ENCODE measurements around the gene SYTL2.
"Not testable (repeated sequence)": the region's sequence is repeated elsewhere in the genome, so short reads cannot be mapped to it uniquely, and the experiment has no call there.

The SYTL2 gene

DNA sequence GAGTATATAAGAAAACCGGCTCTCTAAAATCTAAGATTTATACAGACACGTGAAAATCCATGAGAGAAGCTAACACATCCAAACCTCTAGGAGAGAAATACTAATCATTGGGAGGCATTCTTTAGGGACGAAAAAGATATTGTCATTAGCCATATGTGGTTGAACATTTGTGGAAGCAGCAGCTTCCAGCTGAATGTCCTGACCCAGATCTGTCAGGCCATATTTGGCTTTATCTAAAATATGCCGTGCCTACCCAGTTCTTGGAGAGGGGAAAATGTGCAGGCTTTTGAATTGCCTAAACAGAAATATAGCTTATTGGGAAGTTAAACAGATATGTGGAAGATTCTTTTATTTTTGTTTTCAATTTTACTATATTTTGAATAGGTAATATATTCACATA is 131.4 kb downstream of the SYTL2 start:
- Histone ChIP-seq H3K9me3 (ENCODE audit: control insufficient read depth, low read length) (no peaks in the 10 kb centered on the region), H3K4me3 (ENCODE audit: insufficient read depth, low read depth, low read length, poor library complexity, severe bottlenecking) (no peak overlapping the region), H3K4me1 (ENCODE audit: control insufficient read depth, insufficient read depth, low read length, poor library complexity, severe bottlenecking) (peaks cover 3% of the 10 kb centered on the region), H3K36me3 (ENCODE audit: control insufficient read depth, insufficient read depth, low read length) (no peaks in the 10 kb centered on the region), H3K27ac (ENCODE audit: insufficient read depth, low read length, poor library complexity, severe bottlenecking) (no peak overlapping the region), H3K27me3 (replicated peaks; ENCODE audit: control insufficient read depth, insufficient read depth, low read length, poor library complexity, severe bottlenecking) (no peaks in the 10 kb centered on the region)
- no peak for DNase-seq

DNA sequence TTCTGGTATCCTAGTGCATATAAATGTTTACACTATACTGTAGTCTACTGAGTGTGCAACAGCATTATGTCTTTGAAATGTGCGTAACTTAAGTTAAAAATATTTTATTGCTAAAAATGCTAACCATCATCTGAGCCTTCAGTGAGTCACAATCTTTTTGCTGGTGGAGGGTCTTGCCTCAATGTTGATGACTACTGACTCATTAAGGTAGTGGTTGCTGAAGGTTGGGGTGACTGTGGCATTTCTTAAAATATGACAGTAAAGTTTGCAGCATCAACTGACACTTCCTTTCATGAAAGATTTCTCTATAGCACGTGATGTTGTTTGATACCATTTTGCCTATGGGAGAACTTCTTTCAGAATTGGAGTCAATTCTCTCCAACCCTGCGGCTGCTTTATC is 137.5 kb downstream of the SYTL2 start:
- DNase-seq, result no peak
- no peaks in the 10 kb centered on the region for H3K27me3 ChIP-seq (replicated peaks; ENCODE audit: control insufficient read depth, insufficient read depth, low read length, poor library complexity, severe bottlenecking)

DNA sequence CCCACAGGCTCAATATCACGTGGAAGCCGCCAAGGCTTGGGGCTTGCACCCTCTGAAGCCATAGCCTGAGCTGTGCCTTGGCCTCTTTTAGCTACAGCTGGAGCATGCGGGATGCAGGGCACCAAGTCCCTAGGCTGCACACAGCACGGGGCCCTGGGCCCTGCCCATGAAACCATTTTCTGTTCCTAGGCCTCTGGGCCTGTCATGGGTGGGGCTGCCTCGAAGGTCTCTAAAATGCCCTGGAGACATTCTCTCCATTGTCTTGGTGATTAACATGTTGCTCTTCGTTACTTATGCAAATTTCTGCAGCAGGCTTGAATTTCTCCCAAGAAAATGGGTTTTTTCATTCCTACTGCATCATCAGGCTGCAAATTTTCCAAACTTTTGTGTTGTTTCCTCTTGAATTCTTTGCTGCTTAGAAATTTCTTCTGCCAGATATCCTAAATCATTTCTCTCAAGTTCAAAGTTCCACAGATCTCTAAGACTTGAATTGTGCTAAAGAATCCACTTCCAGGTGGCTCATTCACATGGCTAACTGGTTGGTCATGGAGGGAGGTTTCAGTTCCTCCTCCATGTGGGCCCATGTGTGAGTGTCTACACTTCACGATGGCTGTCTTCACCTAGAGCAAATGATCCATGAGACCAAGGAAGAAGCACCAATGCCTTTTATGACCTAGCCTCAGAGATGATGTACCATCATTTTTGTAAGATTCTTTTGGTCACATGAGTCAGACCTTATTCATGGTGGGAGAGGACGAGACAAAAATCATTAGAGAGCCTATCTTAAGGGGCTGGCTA is 138.6 kb downstream of the SYTL2 start:
- no peak for DNase-seq
- Histone ChIP-seq H3K4me3 (ENCODE audit: insufficient read depth, low read depth, low read length, poor library complexity, severe bottlenecking) (no peak overlapping the region), H3K4me1 (ENCODE audit: control insufficient read depth, insufficient read depth, low read length, poor library complexity, severe bottlenecking) (no peaks in the 10 kb centered on the region), H3K9me3 (ENCODE audit: control insufficient read depth, low read length) (no peaks in the 10 kb centered on the region), H3K27ac (ENCODE audit: insufficient read depth, low read length, poor library complexity, severe bottlenecking) (no peak overlapping the region), H3K36me3 (ENCODE audit: control insufficient read depth, insufficient read depth, low read length) (no peaks in the 10 kb centered on the region), H3K27me3 (replicated peaks; ENCODE audit: control insufficient read depth, insufficient read depth, low read length, poor library complexity, severe bottlenecking) (no peaks in the 10 kb centered on the region)

More for the DNA sequence above, 137.5 kb downstream of the SYTL2 start:
- H3K27ac ChIP-seq (ENCODE audit: insufficient read depth, low read length, poor library complexity, severe bottlenecking), result no peak overlapping the region
- no peak overlapping the region for H3K4me3 ChIP-seq (ENCODE audit: insufficient read depth, low read depth, low read length, poor library complexity, severe bottlenecking)
- H3K9me3 ChIP-seq (ENCODE audit: control insufficient read depth, low read length), result no peaks in the 10 kb centered on the region
- H3K4me1 ChIP-seq (ENCODE audit: control insufficient read depth, insufficient read depth, low read length, poor library complexity, severe bottlenecking), result no peaks in the 10 kb centered on the region
- no peaks in the 10 kb centered on the region for H3K36me3 ChIP-seq (ENCODE audit: control insufficient read depth, insufficient read depth, low read length)

DNA sequence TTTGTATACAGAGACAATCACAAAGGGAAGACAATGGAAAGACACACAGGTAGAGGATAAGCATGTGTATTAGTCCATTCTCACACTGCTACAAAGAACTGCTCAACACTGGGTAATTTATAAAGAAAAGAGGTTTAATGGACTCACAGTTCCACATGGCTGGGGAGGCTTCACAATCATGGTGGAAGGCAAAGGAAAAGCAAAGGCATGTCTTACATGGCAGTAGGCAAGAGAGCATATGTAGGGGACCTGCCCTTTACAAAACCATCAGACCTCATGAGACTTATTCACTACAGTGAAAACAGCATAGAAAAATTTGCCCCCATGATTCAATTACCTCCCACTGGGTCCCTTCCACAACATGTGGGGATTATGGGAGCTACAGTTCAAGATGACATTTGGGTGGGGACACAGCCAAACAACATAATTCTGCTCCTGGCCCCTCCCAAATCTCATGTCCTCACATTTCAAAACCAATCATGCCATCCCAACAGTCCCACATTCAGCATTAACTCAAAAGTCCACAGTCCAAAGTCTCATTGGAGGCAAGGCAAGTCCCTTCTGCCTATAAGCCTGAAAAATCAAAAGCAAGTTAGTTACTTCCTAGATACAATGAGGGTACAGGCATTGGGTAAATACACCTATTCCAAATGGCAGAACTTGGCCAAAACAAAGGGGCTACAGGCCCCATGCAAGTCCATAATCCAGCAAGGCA is 139.8 kb downstream of the SYTL2 start:
- H3K36me3 ChIP-seq (ENCODE audit: control insufficient read depth, insufficient read depth, low read length); H3K4me1 ChIP-seq (ENCODE audit: control insufficient read depth, insufficient read depth, low read length, poor library complexity, severe bottlenecking); H3K27me3 ChIP-seq (replicated peaks; ENCODE audit: control insufficient read depth, insufficient read depth, low read length, poor library complexity, severe bottlenecking); H3K4me3 ChIP-seq (ENCODE audit: insufficient read depth, low read depth, low read length, poor library complexity, severe bottlenecking); H3K27ac ChIP-seq (ENCODE audit: insufficient read depth, low read length, poor library complexity, severe bottlenecking); DNase-seq; H3K9me3 ChIP-seq (ENCODE audit: control insufficient read depth, low read length): not testable (repeated sequence)

DNA sequence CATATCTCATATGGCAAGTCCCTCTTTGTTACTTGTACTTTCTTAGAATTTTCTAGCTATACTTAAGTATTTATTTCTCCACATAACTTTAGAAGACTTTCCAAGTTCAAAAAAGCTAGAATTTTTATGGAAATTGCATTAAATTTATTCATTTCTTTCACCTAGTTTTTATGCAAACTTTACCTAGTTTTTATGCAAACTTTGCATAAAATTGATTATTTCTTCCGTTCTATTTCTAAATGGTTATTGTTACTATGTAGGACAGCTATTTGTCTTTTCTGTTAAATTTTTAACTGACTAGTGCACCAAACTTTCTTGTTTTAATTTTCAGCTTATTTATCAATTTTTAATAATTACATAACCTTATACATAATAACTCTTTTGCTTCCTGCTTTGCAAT is 142.8 kb downstream of the SYTL2 start:
- peaks cover 3% of the 10 kb centered on the region for H3K4me1 ChIP-seq (ENCODE audit: control insufficient read depth, insufficient read depth, low read length, poor library complexity, severe bottlenecking)
- DNase-seq, result no peak
- no peak overlapping the region for H3K27ac ChIP-seq (ENCODE audit: insufficient read depth, low read length, poor library complexity, severe bottlenecking)
- H3K4me3 ChIP-seq (ENCODE audit: insufficient read depth, low read depth, low read length, poor library complexity, severe bottlenecking), result no peak overlapping the region
- H3K9me3 ChIP-seq (ENCODE audit: control insufficient read depth, low read length), result no peaks in the 10 kb centered on the region
- H3K36me3 ChIP-seq (ENCODE audit: control insufficient read depth, insufficient read depth, low read length), result no peaks in the 10 kb centered on the region
- no peaks in the 10 kb centered on the region for H3K27me3 ChIP-seq (replicated peaks; ENCODE audit: control insufficient read depth, insufficient read depth, low read length, poor library complexity, severe bottlenecking)

DNA sequence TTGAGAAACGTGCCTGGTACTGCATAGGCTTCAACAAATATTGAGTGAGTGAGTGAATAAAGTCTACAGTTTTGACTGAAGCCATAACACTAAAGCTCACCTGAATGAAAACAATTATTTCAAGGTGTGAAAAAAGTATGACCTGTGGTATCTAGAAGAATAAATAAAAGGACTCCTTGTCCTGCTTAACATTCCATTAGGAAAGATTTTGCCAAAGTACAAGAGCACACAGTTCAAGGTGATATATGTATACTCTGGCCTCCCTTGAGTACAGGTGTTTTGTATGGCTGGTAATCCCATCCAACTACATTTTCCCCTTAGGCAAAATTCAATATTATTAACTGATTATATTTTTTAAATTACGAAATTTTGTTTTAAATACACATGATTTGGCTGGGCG is 144.3 kb downstream of the SYTL2 start:
- no peak for DNase-seq
- H3K9me3 ChIP-seq (ENCODE audit: control insufficient read depth, low read length), result no peaks in the 10 kb centered on the region
- H3K27me3 ChIP-seq (replicated peaks; ENCODE audit: control insufficient read depth, insufficient read depth, low read length, poor library complexity, severe bottlenecking), result no peaks in the 10 kb centered on the region
- no peak overlapping the region for H3K4me3 ChIP-seq (ENCODE audit: insufficient read depth, low read depth, low read length, poor library complexity, severe bottlenecking)
- no peak overlapping the region for H3K27ac ChIP-seq (ENCODE audit: insufficient read depth, low read length, poor library complexity, severe bottlenecking)
- no peaks in the 10 kb centered on the region for H3K36me3 ChIP-seq (ENCODE audit: control insufficient read depth, insufficient read depth, low read length)
- H3K4me1 ChIP-seq (ENCODE audit: control insufficient read depth, insufficient read depth, low read length, poor library complexity, severe bottlenecking), result peaks cover 6% of the 10 kb centered on the region

DNA sequence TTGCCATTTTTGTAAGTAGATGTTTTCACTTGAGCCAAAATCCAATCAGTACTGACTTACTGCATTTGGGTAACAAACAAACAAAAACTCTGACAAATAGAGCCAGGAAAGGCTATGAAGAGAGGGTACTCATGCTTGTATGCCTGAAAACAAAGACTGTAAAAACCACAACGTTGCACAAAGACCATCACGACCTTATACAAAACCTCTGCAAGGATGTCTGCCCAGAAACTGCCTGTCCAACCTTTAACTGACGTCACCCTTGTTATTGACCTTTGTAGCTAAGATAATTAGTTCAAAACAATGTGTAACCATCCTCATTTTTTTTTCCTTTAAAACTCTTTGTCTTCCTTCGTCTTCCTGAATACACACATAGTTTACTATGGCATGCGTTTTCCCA is 145.2 kb downstream of the SYTL2 start:
- Histone ChIP-seq H3K27ac (ENCODE audit: insufficient read depth, low read length, poor library complexity, severe bottlenecking) (peak overlapping the region; percentile 97), H3K9me3 (ENCODE audit: control insufficient read depth, low read length) (no peaks in the 10 kb centered on the region), H3K4me1 (ENCODE audit: control insufficient read depth, insufficient read depth, low read length, poor library complexity, severe bottlenecking) (peaks cover 12% of the 10 kb centered on the region), H3K4me3 (ENCODE audit: insufficient read depth, low read depth, low read length, poor library complexity, severe bottlenecking) (peak overlapping the region; percentile 92), H3K27me3 (replicated peaks; ENCODE audit: control insufficient read depth, insufficient read depth, low read length, poor library complexity, severe bottlenecking) (no peaks in the 10 kb centered on the region), H3K36me3 (ENCODE audit: control insufficient read depth, insufficient read depth, low read length) (no peaks in the 10 kb centered on the region)
- no peak for DNase-seq

DNA sequence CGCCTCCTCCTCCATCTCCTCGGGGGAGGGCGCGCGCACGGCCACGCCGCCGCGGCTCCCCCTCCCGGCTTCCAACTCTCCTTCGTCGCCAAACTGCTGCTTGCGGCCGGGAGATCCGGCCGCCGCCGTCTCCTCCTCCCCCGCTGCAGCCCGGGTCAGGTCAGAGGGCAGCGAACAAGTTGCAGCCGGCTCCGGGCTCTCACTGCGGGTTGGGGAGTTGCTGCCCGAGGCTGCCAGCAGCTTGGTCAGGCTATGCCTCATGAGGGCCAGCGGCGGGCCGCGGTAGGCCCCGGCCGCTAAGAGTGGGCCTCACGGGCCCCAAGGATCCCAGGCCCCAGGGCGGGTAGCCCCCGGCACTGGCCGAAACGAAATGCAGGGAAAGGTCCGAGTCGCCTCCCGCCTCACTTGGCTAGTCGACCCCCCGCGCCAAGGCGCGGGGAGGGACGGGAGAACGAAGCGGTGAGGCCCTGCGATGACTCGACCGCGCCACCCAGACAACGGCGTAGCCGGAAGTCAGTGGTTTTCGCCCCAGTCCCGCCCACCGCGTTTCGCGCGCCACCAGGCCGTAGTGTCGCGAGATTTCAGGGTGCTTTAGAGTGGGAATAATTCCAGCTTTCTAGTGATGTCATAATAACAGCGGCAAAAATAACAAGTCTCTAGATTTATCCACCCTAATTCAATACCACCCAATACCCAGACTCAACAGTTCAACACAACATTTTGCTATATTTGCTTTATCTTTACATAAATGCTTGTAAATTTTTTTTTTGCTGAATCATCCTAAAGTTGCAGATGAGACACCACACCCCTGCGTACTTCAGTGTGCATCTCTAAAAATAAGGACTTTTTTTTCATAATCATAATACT is 146.1 kb downstream of the SYTL2 start, which contains the start of gene CREBZF:
TSS of gene CREBZF (minus strand) at position 515 of the 867 bp plus-strand sequence. CDS start at position 261, 254 bp downstream.
- no peaks in the 10 kb centered on the region for H3K27me3 ChIP-seq (replicated peaks; ENCODE audit: control insufficient read depth, insufficient read depth, low read length, poor library complexity, severe bottlenecking)
- no peaks in the 10 kb centered on the region for H3K9me3 ChIP-seq (ENCODE audit: control insufficient read depth, low read length)
- DNase-seq, result peak; percentile 82 to 88 (median 86)
- peak within 1 kb of the TSS; percentile 97 for H3K27ac ChIP-seq (ENCODE audit: insufficient read depth, low read length, poor library complexity, severe bottlenecking)
- peaks cover 3% of the 10 kb centered on the region for H3K36me3 ChIP-seq (ENCODE audit: control insufficient read depth, insufficient read depth, low read length)
- peak within 1 kb of the TSS; percentile 92 for H3K4me3 ChIP-seq (ENCODE audit: insufficient read depth, low read depth, low read length, poor library complexity, severe bottlenecking)
- peaks cover 12% of the 10 kb centered on the region for H3K4me1 ChIP-seq (ENCODE audit: control insufficient read depth, insufficient read depth, low read length, poor library complexity, severe bottlenecking)

DNA sequence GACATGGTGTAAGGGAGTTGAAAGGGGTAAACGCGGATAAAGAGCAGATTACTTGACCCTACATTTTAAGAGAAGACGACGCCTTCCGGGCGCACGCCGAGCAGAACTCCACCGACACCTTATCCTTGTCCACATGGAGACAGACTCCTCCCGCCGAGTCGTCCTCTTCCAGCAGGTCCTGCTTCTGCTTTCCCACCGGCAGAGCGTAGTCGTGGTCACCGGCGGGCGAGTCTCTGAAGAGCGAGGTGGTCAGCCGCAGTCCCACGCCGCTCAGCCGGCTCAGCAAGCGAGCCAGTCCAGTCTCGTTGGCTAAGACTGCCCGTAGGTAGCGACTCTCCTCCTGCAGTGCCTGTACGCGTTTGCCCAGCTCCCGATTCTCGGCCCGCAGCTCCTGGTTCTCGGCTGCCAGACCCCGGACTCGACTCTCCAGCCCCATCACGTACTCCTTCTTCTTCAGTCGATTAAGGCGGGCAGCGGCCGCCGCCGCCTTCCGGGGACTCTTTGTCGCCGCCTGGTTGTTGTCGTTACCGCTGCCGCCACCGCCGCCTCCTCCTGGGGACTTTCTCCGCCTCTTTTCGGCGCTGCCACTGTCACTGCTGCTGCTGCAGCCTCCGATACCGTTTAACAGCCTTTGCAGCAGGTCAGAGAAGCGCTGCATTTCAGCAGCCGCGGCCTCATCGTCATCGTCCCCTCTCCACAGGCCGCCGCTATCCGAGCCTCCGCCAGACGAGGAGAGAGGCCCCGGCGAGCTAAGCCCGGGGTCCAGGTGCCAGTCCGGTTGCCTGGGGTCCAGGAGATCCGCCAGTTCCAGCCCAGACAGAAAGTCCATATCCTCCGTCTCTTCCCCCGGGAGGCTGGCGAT is 147.0 kb downstream of the SYTL2 start:
- peaks cover 12% of the 10 kb centered on the region for H3K4me1 ChIP-seq (ENCODE audit: control insufficient read depth, insufficient read depth, low read length, poor library complexity, severe bottlenecking)
- peak; percentile 82 to 84 (median 83) for DNase-seq

More for the DNA sequence above, 147.0 kb downstream of the SYTL2 start:
- peak overlapping the region; percentile 92 for H3K4me3 ChIP-seq (ENCODE audit: insufficient read depth, low read depth, low read length, poor library complexity, severe bottlenecking)
- no peaks in the 10 kb centered on the region for H3K27me3 ChIP-seq (replicated peaks; ENCODE audit: control insufficient read depth, insufficient read depth, low read length, poor library complexity, severe bottlenecking)
- peak overlapping the region; percentile 97 for H3K27ac ChIP-seq (ENCODE audit: insufficient read depth, low read length, poor library complexity, severe bottlenecking)
- no peaks in the 10 kb centered on the region for H3K9me3 ChIP-seq (ENCODE audit: control insufficient read depth, low read length)
- H3K36me3 ChIP-seq (ENCODE audit: control insufficient read depth, insufficient read depth, low read length), result peaks cover 10% of the 10 kb centered on the region
